Raji (cell line): ENCODE data around the gene WNT6.

Experiments
- POLR2A ChIP-seq: IDR thresholded peaks from 2 replicates; pipeline ENCODE4 v1.6.1; 2011; ENCODE audit warnings: low read depth, low read length, control low read depth; ENCODE audit not compliant: insufficient read depth

WNT6 gene

GRCh38 chr2:218899147-218899546 lies 39.5 kb downstream of the WNT6 start:
- no peak for TF ChIP-seq POLR2A

GRCh38 chr2:218902427-218902826 lies 42.8 kb downstream of the WNT6 start:
- no peak for TF ChIP-seq POLR2A

- no peak for TF ChIP-seq POLR2A
Measured at GRCh38 chr2:218904176-218904575, 44.6 kb downstream of the WNT6 start.

- TF ChIP-seq POLR2A, result peak; percentile 90
Measured at GRCh38 chr2:218908721-218909619, 49.4 kb downstream of the WNT6 start.

- TF ChIP-seq POLR2A, result no peak
Measured at GRCh38 chr2:218910741-218911140, 51.1 kb downstream of the WNT6 start.

GRCh38 chr2:218920504-218920903 lies 60.9 kb downstream of the WNT6 start:
- TF ChIP-seq POLR2A, result no peak
